WERI-Rb-1 (cell line): ENCODE data around the gene HNRNPA0.
A peak's percentile ranks its signal among the peaks of the same experiment; 100 is the strongest.

Source experiments
- DNase-seq: peaks from one replicate; pipeline ENCODE4 v3.0.0-alpha.2; 2020
- H3K27ac ChIP-seq: fragments of 250-450 bp; sonication (Bioruptor Pico); 2 replicates; pipeline ENCODE4 v1.5.1; 2020; ENCODE audit warnings: mild to moderate bottlenecking, moderate library complexity
- H3K27me3 ChIP-seq: fragments of 250-450 bp; sonication (Bioruptor Pico); 2 replicates; pipeline ENCODE4 v1.5.1; 2021; ENCODE audit warnings: mild to moderate bottlenecking, low read depth, moderate library complexity; ENCODE audit not compliant: insufficient read depth, severe bottlenecking
- H3K36me3 ChIP-seq: fragments of 250-450 bp; sonication (Bioruptor Pico); 2 replicates; pipeline ENCODE4 v1.5.1; 2020; ENCODE audit warnings: mild to moderate bottlenecking, moderate library complexity
- H3K4me3 ChIP-seq: 2 replicates; pipeline ENCODE4 v1.5.1; 2011; ENCODE audit warnings: low read depth, mild to moderate bottlenecking, control low read depth, low read length
- H3K9me3 ChIP-seq: fragments of 250-450 bp; sonication (Bioruptor Pico); 2 replicates; pipeline ENCODE4 v1.5.1; 2021; ENCODE audit warnings: mild to moderate bottlenecking, moderate library complexity; ENCODE audit not compliant: severe bottlenecking
- CTCF ChIP-seq: IDR thresholded peaks from 2 replicates; pipeline ENCODE4 v1.5.1; 2011; ENCODE audit warnings: low read depth, mild to moderate bottlenecking, control low read depth, inconsistent platforms, low read length

Gene HNRNPA0

GRCh38 chr5:137758121-137758520 lies 4.0 kb upstream of the HNRNPA0 start:
- no peak for TF ChIP-seq CTCF
- Histone ChIP-seq H3K27ac (no peak overlapping the region), H3K27me3 (no peaks in the 10 kb centered on the region), H3K4me3 (no peak overlapping the region), H3K36me3 (peaks cover 10% of the 10 kb centered on the region), H3K9me3 (no peaks in the 10 kb centered on the region)
- no peak for DNase-seq

GRCh38 chr5:137757634-137758033 lies 3.5 kb upstream of the HNRNPA0 start:
- no peak for TF ChIP-seq CTCF
- Histone ChIP-seq H3K36me3 (peaks cover 15% of the 10 kb centered on the region), H3K4me3 (no peak overlapping the region), H3K27ac (no peak overlapping the region), H3K9me3 (no peaks in the 10 kb centered on the region), H3K27me3 (no peaks in the 10 kb centered on the region)
- DNase-seq, result no peak

GRCh38 chr5:137754961-137755762 lies 999 bp upstream of the HNRNPA0 start:
- peaks cover 32% of the 10 kb centered on the region for H3K36me3 ChIP-seq
- H3K4me3 ChIP-seq, result peak overlapping the region; percentile 99
- H3K27ac ChIP-seq, result peak overlapping the region; percentile 100

GRCh38 chr5:137753691-137754187 lies 424 bp downstream of the HNRNPA0 start:
- Histone ChIP-seq H3K36me3 (peaks cover 32% of the 10 kb centered on the region), H3K27me3 (no peaks in the 10 kb centered on the region), H3K9me3 (no peaks in the 10 kb centered on the region), H3K4me3 (peak overlapping the region; percentile 99), H3K27ac (peak overlapping the region; percentile 100)
- DNase-seq, result no peak
- TF ChIP-seq CTCF, result no peak

More at GRCh38 chr5:137754961-137755762, 999 bp upstream of the HNRNPA0 start:
- H3K9me3 ChIP-seq, result no peaks in the 10 kb centered on the region
- no peaks in the 10 kb centered on the region for H3K27me3 ChIP-seq
- no peak for TF ChIP-seq CTCF
- DNase-seq, result no peak

GRCh38 chr5:137752905-137753690 lies 1.1 kb downstream of the HNRNPA0 start:
- peak; percentile 24 for DNase-seq
- Histone ChIP-seq H3K36me3 (peaks cover 35% of the 10 kb centered on the region), H3K9me3 (no peaks in the 10 kb centered on the region), H3K27ac (peak overlapping the region; percentile 100), H3K4me3 (peak overlapping the region; percentile 99), H3K27me3 (no peaks in the 10 kb centered on the region)
- TF ChIP-seq CTCF, result no peak
